Breast epithelium (tissue), 3 donors: ENCODE measurements around the gene ING5.

Experiments used
- CTCF ChIP-seq, 3 donors: fragments of 450-650 bp; IDR thresholded peaks; one replicate each; pipeline ENCODE4 v1.5.1; 2016 to 2017; ENCODE audit warnings: antibody characterized with exemption in 3 of 3, mild to moderate bottlenecking in 3 of 3, moderate library complexity in 3 of 3
- POLR2A ChIP-seq: fragments of 450-650 bp; IDR thresholded peaks from one replicate; pipeline ENCODE4 v1.6.1; 2016; ENCODE audit warnings: antibody characterized with exemption, mild to moderate bottlenecking, moderate library complexity

- TF ChIP-seq CTCF (IDR thresholded peaks at IDR 0.05) (no peak), POLR2A (no peak)
Measured at GRCh38 chr2:241739651-241740050, 37.8 kb downstream of the ING5 start.
